DND-41 (cell line): ENCODE measurements around the gene ART4.

ENCODE experiments used
- EZH2 ChIP-seq: IDR thresholded peaks from 3 replicates; pipeline ENCODE4 v1.6.1; 2012; ENCODE audit warnings: borderline replicate concordance, low read depth, mild to moderate bottlenecking, moderate library complexity, low read length, inconsistent platforms; ENCODE audit not compliant: severe bottlenecking
- TF ChIP-seq, protein P1 (sequence below): IDR thresholded peaks from 2 replicates; pipeline ENCODE4 v1.5.1; 2012; ENCODE audit warnings: borderline replicate concordance, low read length, moderate library complexity, mild to moderate bottlenecking; ENCODE audit not compliant: poor library complexity, severe bottlenecking; ENCODE audit errors: extremely low read depth

DNA sequence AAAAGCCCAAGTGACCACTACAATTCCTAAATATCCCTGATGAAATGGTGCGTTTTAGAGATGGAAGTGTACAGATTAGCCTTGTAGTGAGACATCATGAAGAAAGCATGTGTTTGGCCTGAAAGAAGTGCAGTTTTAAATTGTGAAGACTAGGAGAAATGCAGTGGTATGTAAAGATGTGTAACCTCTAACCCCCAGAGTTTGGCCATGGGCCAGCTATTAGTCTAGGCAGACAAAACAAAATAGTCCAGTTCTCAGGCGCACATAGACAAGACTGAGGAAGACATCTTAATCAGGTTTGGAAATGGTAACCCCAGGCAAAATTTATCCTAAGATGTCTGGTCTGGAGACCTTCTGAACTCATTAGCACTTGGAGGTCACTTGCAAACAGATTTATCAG is 63.5 kb downstream of the ART4 start:
- TF ChIP-seq EZH2 = no peak
- TF ChIP-seq, protein P1, sequence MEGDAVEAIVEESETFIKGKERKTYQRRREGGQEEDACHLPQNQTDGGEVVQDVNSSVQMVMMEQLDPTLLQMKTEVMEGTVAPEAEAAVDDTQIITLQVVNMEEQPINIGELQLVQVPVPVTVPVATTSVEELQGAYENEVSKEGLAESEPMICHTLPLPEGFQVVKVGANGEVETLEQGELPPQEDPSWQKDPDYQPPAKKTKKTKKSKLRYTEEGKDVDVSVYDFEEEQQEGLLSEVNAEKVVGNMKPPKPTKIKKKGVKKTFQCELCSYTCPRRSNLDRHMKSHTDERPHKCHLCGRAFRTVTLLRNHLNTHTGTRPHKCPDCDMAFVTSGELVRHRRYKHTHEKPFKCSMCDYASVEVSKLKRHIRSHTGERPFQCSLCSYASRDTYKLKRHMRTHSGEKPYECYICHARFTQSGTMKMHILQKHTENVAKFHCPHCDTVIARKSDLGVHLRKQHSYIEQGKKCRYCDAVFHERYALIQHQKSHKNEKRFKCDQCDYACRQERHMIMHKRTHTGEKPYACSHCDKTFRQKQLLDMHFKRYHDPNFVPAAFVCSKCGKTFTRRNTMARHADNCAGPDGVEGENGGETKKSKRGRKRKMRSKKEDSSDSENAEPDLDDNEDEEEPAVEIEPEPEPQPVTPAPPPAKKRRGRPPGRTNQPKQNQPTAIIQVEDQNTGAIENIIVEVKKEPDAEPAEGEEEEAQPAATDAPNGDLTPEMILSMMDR = no peak
